Measurements from ENCODE around the gene SMIM10L2A. TPM values are rescaled to one million over a fixed set of nuclear protein-coding genes. Genes with fewer than 3 reads are reported as not detected.

The SMIM10L2A gene
- total RNA-seq, 6 donors from 2014 or later = 0.98 to 4.3 (median 2.0) TPM

- Histone ChIP-seq H3K36me3 (no peaks in the 10 kb centered on the region), H3K4me1 (no peaks in the 10 kb centered on the region), H3K4me3 (no peak overlapping the region), H3K9me3 (no peaks in the 10 kb centered on the region), H3K27me3 (no peaks in the 10 kb centered on the region), H3K27ac (no peak overlapping the region)
- TF ChIP-seq POLR2AphosphoS5 (IDR thresholded peaks at IDR 0.05) = no peak
- TF ChIP-seq CTCF (IDR thresholded peaks at IDR 0.05) = no peak
- no peak for TF ChIP-seq EP300 (IDR thresholded peaks at IDR 0.05)
- TF ChIP-seq POLR2A (IDR thresholded peaks at IDR 0.05) = no peak
- DNase-seq (no peak), ATAC-seq (ENCODE audit: low FRiP score in 2 of 2) (no peak)
- 65 to 90% methylated on average over 2 to 5 of the region's 5 CpGs for WGBS, 2 donors
Measured at GRCh38 chrX:135393051-135393450, 28.7 kb upstream of the SMIM10L2A start.

GRCh38 chrX:135395064-135395463 lies 26.7 kb upstream of the SMIM10L2A start:
- DNase-seq (no peak), ATAC-seq (ENCODE audit: low FRiP score in 2 of 2) (no peak)
- Histone ChIP-seq H3K4me1 (no peaks in the 10 kb centered on the region), H3K9me3 (no peaks in the 10 kb centered on the region), H3K4me3 (no peak overlapping the region), H3K36me3 (no peaks in the 10 kb centered on the region), H3K27ac (no peak overlapping the region), H3K27me3 (no peaks in the 10 kb centered on the region)
- 82 to 93% methylated on average over 5 to 6 of the region's 6 CpGs for WGBS, 2 donors
- no peak for TF ChIP-seq POLR2A (IDR thresholded peaks at IDR 0.05)
- no peak for TF ChIP-seq POLR2AphosphoS5 (IDR thresholded peaks at IDR 0.05)
- no peak for TF ChIP-seq CTCF (IDR thresholded peaks at IDR 0.05)
- TF ChIP-seq EP300 (IDR thresholded peaks at IDR 0.05) = no peak

GRCh38 chrX:135396109-135396508 lies 25.6 kb upstream of the SMIM10L2A start:
- Histone ChIP-seq H3K9me3 (no peaks in the 10 kb centered on the region), H3K4me1 (no peaks in the 10 kb centered on the region), H3K27me3 (no peaks in the 10 kb centered on the region), H3K36me3 (no peaks in the 10 kb centered on the region), H3K27ac (no peak overlapping the region), H3K4me3 (no peak overlapping the region)
- no peak for ATAC-seq (ENCODE audit: low FRiP score in 2 of 2)
- WGBS, 2 donors = 68% methylated on average over 4 of the region's 4 CpGs; no CpG with 5 or more reads in 1 of the 2 donors
- no peak for DNase-seq
- TF ChIP-seq POLR2AphosphoS5 (IDR thresholded peaks at IDR 0.05) (no peak), POLR2A (IDR thresholded peaks at IDR 0.05) (no peak), EP300 (IDR thresholded peaks at IDR 0.05) (no peak), CTCF (IDR thresholded peaks at IDR 0.05) (no peak)

- H3K27ac ChIP-seq = no peak overlapping the region
- H3K9me3 ChIP-seq = no peaks in the 10 kb centered on the region
- WGBS, 2 donors = 88 to 89% methylated on average over 3 of the region's 3 CpGs
- no peaks in the 10 kb centered on the region for H3K36me3 ChIP-seq
- no peak overlapping the region for H3K4me3 ChIP-seq
- no peaks in the 10 kb centered on the region for H3K27me3 ChIP-seq
- no peaks in the 10 kb centered on the region for H3K4me1 ChIP-seq
- no peak for TF ChIP-seq POLR2AphosphoS5 (IDR thresholded peaks at IDR 0.05)
- TF ChIP-seq EP300 (IDR thresholded peaks at IDR 0.05) = no peak
- no peak for TF ChIP-seq POLR2A (IDR thresholded peaks at IDR 0.05)
- no peak for TF ChIP-seq CTCF (IDR thresholded peaks at IDR 0.05)
- no peak for ATAC-seq (ENCODE audit: low FRiP score in 2 of 2)
- no peak for DNase-seq
Measured at GRCh38 chrX:135396566-135396965, 25.2 kb upstream of the SMIM10L2A start.

- Histone ChIP-seq H3K36me3 (no peaks in the 10 kb centered on the region), H3K9me3 (no peaks in the 10 kb centered on the region), H3K27me3 (no peaks in the 10 kb centered on the region), H3K4me3 (no peak overlapping the region), H3K27ac (no peak overlapping the region), H3K4me1 (no peaks in the 10 kb centered on the region)
- WGBS, 2 donors = 80 to 83% methylated on average over 2 of the region's 2 CpGs
- DNase-seq (no peak), ATAC-seq (ENCODE audit: low FRiP score in 2 of 2) (no peak)
- TF ChIP-seq EP300 (IDR thresholded peaks at IDR 0.05) (no peak), POLR2AphosphoS5 (IDR thresholded peaks at IDR 0.05) (no peak), CTCF (IDR thresholded peaks at IDR 0.05) (no peak), POLR2A (IDR thresholded peaks at IDR 0.05) (no peak)
Measured at GRCh38 chrX:135397652-135398051, 24.1 kb upstream of the SMIM10L2A start.
